Stomach smooth muscle (tissue), 2 donors: ENCODE results near the gene TLR10.

Experiments
- H3K27ac ChIP-seq: one replicate; pipeline ENCODE4 v1.7.0; 2013; ENCODE audit warnings: mild to moderate bottlenecking, low read length, inconsistent platforms
- H3K27me3 ChIP-seq, 2 donors: one replicate each; pipeline ENCODE4 v1.7.0; 2013; ENCODE audit warnings: low read length in 2 of 2; ENCODE audit not compliant: insufficient read depth in 2 of 2, control insufficient read depth in 1 of 2
- H3K36me3 ChIP-seq, 2 donors: one replicate each; pipeline ENCODE4 v1.7.0; 2013; ENCODE audit warnings: low read length in 2 of 2; ENCODE audit not compliant: control insufficient read depth in 2 of 2, insufficient read depth in 2 of 2
- H3K4me1 ChIP-seq: one replicate; pipeline ENCODE4 v1.7.0; 2013; ENCODE audit warnings: low read length; ENCODE audit not compliant: control insufficient read depth, insufficient read depth
- H3K4me3 ChIP-seq, 2 donors: one replicate each; pipeline ENCODE4 v1.7.0; 2013; ENCODE audit warnings: low read length in 2 of 2
- H3K9ac ChIP-seq, 2 donors: one replicate each; pipeline ENCODE4 v1.7.0; 2013; ENCODE audit warnings: low read length in 2 of 2, mild to moderate bottlenecking in 1 of 2
- H3K9me3 ChIP-seq, 2 donors: one replicate each; pipeline ENCODE4 v1.7.0; 2013; ENCODE audit warnings: low read length in 2 of 2; ENCODE audit not compliant: control insufficient read depth in 2 of 2
- donor health status: healthy.
- donor health status: Pancreatic carcinoma.

Gene TLR10

DNA sequence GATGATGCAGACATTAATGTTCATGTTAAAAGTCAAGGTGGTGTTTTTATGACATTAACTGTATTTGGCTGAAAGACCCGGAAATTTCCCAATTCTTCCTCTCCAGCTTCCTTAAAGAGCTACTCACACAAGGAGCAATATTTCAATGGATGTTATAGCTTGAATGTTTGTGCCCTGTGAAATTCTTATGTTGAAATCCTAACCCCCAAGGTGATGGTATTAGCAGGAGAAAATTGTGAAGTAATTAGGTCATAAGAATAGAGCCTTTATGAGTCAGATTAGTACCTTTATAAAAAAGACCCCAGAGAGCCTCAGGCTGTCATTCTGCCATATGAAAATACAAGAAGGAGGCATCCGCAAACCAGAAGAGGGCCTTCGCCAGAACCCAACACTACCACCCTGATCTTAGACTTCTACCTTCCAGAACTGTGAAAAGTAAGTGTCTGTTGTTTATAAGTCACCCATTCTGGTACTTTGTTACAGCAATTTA, 18.2 kb upstream of the TLR10 start:
- peaks cover 9% of the 10 kb centered on the region for H3K4me1 ChIP-seq
- no peak overlapping the region for H3K4me3 ChIP-seq
- H3K9me3 ChIP-seq: peaks cover 0 to 2% of the 10 kb centered on the region in 2 donors
- H3K9ac ChIP-seq: no peak overlapping the region
- peaks cover 18 to 23% of the 10 kb centered on the region in 2 donors for H3K36me3 ChIP-seq
- no peaks in the 10 kb centered on the region for H3K27me3 ChIP-seq
- no peak overlapping the region for H3K27ac ChIP-seq

DNA sequence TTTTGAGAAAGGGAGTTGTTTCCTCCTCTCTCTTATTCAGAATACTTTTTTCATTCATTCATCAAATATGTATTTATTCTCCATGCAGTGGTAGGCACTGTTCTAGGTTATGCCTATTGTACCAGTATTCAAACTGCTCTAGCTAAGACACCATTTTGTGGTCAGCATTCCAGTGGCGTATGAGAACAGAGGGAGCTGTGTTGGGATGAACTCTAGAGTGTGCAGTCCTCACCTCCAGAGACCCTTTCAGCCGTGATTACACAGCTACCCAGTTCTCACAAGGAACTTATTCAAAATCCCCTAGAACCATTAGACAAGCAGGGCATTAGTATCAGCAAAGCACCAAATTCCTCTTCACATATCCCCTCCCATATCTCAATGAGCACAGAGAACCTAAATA, 17.6 kb upstream of the TLR10 start:
- peaks cover 18 to 23% of the 10 kb centered on the region in 2 donors for H3K36me3 ChIP-seq
- no peak overlapping the region for H3K27ac ChIP-seq
- no peaks in the 10 kb centered on the region for H3K27me3 ChIP-seq
- peaks cover 0 to 2% of the 10 kb centered on the region in 2 donors for H3K9me3 ChIP-seq
- H3K9ac ChIP-seq: no peak overlapping the region
- H3K4me3 ChIP-seq: no peak overlapping the region
- peaks cover 3% of the 10 kb centered on the region for H3K4me1 ChIP-seq

DNA sequence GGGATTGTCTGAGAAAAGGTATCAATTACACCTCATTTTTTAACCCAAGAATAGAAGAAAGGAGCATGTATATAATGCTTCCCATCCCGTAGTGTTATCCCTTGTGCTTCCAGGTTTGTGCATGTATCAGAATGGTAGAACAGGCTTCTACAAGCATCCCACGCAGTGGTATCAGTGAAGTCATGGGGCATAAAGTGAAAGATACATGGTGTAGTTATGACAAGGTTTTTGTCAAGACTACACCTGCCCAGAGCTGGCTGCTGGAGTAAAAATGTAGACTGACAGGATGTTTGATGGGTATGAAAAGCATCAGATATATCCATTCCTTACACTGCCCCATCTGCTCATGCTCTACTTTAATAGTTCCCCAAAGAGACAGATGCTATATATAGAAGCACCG, 12.3 kb upstream of the TLR10 start:
- H3K27ac ChIP-seq: no peak overlapping the region
- H3K27me3 ChIP-seq: no peaks in the 10 kb centered on the region
- H3K4me3 ChIP-seq: no peak overlapping the region
- no peak overlapping the region for H3K9ac ChIP-seq
- H3K4me1 ChIP-seq: no peaks in the 10 kb centered on the region
- H3K36me3 ChIP-seq: peaks cover 13 to 15% of the 10 kb centered on the region in 2 donors
- H3K9me3 ChIP-seq: peaks cover 0 to 3% of the 10 kb centered on the region in 2 donors

DNA sequence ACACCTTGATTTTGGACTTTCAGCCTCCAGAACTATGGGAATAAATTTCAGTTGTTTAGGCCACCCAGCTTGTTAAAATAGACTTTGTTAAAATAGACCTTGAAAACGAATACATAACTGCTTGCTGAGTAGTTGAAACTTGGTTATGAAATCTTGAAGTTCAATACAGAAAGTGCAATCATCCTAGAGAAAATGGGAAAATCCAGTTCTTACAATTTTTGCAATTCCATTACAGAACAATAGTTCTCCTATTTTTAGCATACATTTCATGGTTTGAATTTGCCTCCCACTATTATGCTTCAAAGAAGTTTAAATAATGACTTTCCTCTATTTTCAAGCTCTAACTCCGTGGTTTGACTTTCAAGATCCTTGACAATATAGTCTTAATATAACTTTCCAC, 11.3 kb upstream of the TLR10 start:
- Histone ChIP-seq H3K36me3 (peaks cover 4 to 6% of the 10 kb centered on the region in 2 donors), H3K9me3 (peaks cover 0 to 5% of the 10 kb centered on the region in 2 donors), H3K27ac (no peak overlapping the region), H3K4me1 (no peaks in the 10 kb centered on the region), H3K9ac (no peak overlapping the region), H3K4me3 (no peak overlapping the region), H3K27me3 (no peaks in the 10 kb centered on the region)

DNA sequence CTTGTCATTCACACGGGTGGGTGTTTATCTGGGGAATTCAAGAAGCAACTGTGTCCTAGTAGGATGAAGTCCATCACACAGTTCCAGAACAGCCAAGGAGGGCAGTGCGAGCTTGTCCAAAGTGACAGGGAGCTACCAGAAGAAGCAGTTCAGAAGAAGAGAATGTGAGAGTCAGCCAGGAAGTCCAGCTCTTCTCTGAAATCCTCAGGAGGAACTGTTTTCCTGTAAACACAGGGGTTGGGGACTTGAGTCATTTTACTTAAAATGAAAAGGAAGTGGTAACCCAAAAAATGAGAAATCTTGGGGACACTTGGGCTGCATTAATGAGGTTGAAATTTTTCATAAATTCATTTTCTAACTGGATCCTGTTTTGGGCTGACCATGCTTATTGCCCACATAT, 8.2 kb upstream of the TLR10 start:
- Histone ChIP-seq H3K9me3 (peaks cover 0 to 3% of the 10 kb centered on the region in 2 donors), H3K4me3 (no peak overlapping the region), H3K27ac (no peak overlapping the region), H3K36me3 (no peaks in the 10 kb centered on the region), H3K4me1 (no peaks in the 10 kb centered on the region), H3K27me3 (no peaks in the 10 kb centered on the region), H3K9ac (no peak overlapping the region)

DNA sequence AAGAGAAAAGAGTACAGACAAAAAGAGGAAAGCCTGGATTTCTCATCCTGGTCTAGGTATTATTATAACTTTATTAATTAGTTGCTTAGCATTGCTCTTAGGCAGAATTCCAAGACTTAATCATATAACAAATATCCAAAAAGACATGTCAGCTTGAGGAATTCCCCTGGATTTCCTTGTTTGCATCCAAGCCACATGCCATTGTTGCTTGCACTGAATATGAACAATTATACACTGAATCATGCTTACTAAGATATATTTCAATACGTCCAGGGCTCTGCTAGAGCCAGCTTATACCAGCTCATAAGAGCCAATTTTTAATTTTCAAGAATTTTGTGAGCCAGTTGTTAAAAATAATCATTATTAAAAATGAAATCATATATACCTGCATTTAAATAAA, 5.5 kb upstream of the TLR10 start:
- H3K27me3 ChIP-seq: no peaks in the 10 kb centered on the region
- no peak overlapping the region for H3K27ac ChIP-seq
- no peaks in the 10 kb centered on the region for H3K36me3 ChIP-seq
- peaks cover 0 to 3% of the 10 kb centered on the region in 2 donors for H3K9me3 ChIP-seq
- H3K9ac ChIP-seq: no peak overlapping the region
- H3K4me3 ChIP-seq: no peak overlapping the region
- H3K4me1 ChIP-seq: no peaks in the 10 kb centered on the region

DNA sequence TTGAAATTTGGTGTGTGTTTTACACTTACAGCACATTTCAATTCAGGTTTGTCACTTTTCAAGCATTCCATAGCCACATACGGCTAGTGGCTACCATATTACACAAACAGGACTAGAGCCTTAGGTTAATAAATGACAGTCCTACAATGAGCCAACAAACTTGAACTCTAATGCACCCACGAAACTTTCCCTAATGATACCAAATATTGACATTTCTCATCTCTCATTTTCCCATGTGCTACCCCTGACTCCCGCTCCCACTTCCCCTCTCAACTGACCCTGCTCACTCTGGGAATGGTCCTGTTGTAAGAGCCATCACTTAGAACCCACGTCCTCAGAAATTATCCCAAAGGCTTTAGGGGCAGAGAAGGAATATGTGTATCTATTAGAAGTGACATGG, 4.9 kb upstream of the TLR10 start:
- no peak overlapping the region for H3K9ac ChIP-seq
- H3K36me3 ChIP-seq: no peaks in the 10 kb centered on the region
- H3K27ac ChIP-seq: no peak overlapping the region
- H3K4me3 ChIP-seq: no peak overlapping the region
- no peaks in the 10 kb centered on the region for H3K27me3 ChIP-seq
- H3K4me1 ChIP-seq: no peaks in the 10 kb centered on the region
- H3K9me3 ChIP-seq: peaks cover 0 to 3% of the 10 kb centered on the region in 2 donors

DNA sequence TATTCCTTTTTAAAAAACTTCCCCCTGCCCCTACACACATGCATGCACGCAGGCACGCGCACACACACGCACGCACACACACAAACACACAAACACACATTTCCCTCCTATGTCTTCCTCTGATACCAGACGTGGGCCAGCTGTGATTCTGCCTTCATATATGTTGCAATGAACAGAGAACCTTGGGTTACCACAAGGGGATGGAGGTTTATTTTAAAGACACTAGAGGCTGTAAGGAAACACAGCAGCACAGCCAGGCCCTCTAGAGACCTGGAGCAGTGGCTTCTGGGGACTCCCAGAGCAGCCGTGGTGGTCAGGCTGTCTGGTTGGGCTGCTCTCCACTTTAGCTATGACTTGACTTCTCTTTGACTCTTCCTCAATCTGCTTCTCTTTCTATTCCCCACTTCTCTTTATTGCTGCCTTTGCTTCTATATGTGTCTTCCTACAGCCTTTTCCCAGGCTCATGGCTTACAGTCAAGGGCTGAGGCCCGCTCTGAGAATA, 3.2 kb upstream of the TLR10 start:
- Histone ChIP-seq H3K4me1 (no peaks in the 10 kb centered on the region), H3K27ac (no peak overlapping the region), H3K9ac (no peak overlapping the region), H3K9me3 (peaks cover 0 to 3% of the 10 kb centered on the region in 2 donors), H3K36me3 (no peaks in the 10 kb centered on the region), H3K4me3 (no peak overlapping the region), H3K27me3 (no peaks in the 10 kb centered on the region)

DNA sequence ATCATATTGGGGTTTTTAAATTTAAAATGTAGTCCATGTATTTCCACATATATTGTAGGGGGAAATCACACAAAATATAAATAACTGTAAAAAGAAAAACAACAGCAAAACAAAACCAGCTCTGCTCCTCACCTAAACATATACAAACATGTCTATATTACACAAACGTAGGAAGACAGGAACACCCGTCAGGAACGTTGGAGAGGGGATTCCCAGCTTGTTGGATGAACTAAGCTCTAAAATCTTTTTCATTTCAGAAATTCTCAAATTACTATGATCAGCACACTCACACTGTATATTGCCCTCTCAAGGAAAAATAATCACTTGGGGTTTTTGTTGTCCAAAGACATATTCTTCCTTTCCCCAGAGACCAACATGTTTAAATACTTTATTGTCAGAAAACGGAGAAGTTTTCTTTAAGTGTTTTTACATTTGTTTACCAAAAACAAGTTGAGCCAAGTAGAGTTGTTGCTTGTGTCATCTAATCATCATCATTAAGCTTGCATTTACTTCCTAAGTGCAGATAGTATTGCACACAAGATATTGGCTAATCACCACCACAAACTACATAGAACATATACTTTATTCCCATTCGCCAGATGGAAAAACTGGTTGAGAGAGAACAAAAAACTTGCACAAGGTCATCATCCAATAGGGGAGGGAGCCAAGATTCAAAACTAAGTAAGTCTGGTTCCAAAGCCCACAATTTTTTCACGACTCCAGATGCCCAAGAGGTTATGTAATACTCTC, 2.4 kb upstream of the TLR10 start:
- H3K27me3 ChIP-seq: no peaks in the 10 kb centered on the region
- no peak overlapping the region for H3K4me3 ChIP-seq
- no peaks in the 10 kb centered on the region for H3K36me3 ChIP-seq
- no peaks in the 10 kb centered on the region for H3K4me1 ChIP-seq
- H3K27ac ChIP-seq: no peak overlapping the region
- H3K9me3 ChIP-seq: peaks cover 0 to 3% of the 10 kb centered on the region in 2 donors
- no peak overlapping the region for H3K9ac ChIP-seq

DNA sequence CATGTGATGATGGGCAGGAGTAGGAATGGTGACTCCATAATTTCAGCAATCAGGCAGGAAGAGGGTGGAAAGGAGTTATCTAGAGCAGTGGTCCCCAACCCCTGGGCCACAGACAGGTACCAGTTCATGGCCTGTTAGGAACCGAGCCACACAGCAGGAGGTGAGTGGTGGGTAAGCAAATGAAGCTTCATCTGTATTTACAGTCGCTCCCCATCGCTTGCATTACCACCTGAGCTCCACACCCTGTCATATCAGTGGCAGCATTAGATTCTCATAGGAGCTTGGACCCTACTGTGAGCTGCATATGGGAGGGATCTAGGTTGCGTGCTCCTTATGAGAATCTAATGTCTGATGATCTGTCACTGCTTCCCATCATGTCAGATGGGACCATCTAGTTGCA, 1.4 kb upstream of the TLR10 start:
- no peaks in the 10 kb centered on the region for H3K9me3 ChIP-seq
- no peak overlapping the region for H3K9ac ChIP-seq
- H3K27ac ChIP-seq: no peak overlapping the region
- no peak overlapping the region for H3K4me3 ChIP-seq
- H3K27me3 ChIP-seq: no peaks in the 10 kb centered on the region
- H3K4me1 ChIP-seq: no peaks in the 10 kb centered on the region
- no peaks in the 10 kb centered on the region for H3K36me3 ChIP-seq

DNA sequence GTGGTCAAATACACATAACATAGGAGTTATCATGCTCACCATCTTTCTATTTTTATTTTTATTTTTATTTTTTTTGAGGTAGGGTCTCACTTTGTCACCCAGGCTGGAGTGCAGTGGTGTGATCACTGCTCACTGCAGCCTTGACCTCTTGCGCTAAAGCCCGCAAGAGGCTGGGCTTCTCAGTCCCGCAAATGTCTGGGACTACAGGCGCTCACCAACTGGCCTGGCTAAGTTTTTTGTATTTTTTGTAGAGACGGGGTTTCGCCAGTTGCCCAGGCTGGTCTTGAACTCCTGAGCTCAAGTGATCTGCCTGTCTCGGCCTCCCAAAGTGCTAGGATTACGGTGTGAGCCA, 295 bp upstream of the TLR10 start:
- no peaks in the 10 kb centered on the region for H3K9me3 ChIP-seq
- H3K36me3 ChIP-seq: no peaks in the 10 kb centered on the region
- no peaks in the 10 kb centered on the region for H3K4me1 ChIP-seq
- H3K27me3 ChIP-seq: no peaks in the 10 kb centered on the region
- no peak overlapping the region for H3K9ac ChIP-seq
- H3K27ac ChIP-seq: no peak overlapping the region
- H3K4me3 ChIP-seq: no peak overlapping the region
